K562 (cell line): ENCODE measurements around the gene KCNJ8. TPM values are rescaled to one million over a fixed set of nuclear protein-coding genes. Genes with fewer than 3 reads are reported as not detected.

Source experiments
- ATAC-seq: fragments of 200-7000 bp; cut with Tn5 transposase; 3 replicates; pipeline ENCODE4 v1.9.1; 2020; ENCODE audit warnings: moderate library complexity
- BruUV-seq: library from RNA; stranded (reverse); fragments of 400-500 nt; replicated peaks from 2 replicates; lab custom pipeline; 2021; lab: Mats Ljungman, UMichigan
- CTCF ChIA-PET: fragments of 300-600 bp; formaldehyde crosslinking; extraction: SDS; loops from one replicate; lab custom pipeline; 2021; ENCODE audit warnings: low intra/inter-chr PET ratio; lab: Yijun Ruan, JAX
- POLR2A ChIA-PET: fragments of 300-600, 350-650 bp; sonication (Branson Sonifier 250); formaldehyde crosslinking; extraction: SDS; loops from one replicate; lab custom pipeline; 2021; ENCODE audit warnings: antibody characterized with exemption, inconsistent platforms; lab: Yijun Ruan, JAX
- DNase-seq, 4 experiments: peaks; one replicate each; pipeline versions ENCODE4 v3.0.0 to v3.0.0-alpha.2; 2011 to 2018; ENCODE audit warnings: low spot score in 3 of 4, mixed read lengths in 3 of 4; ENCODE audit errors: extremely low read depth in 1 of 4
- FAIRE-seq: peaks from 2 replicates; lab custom pipeline; 2011; peaks lifted over from hg19 to GRCh38; lab: Jason Lieb, UNC
- H2AFZ ChIP-seq: 2 replicates; pipeline ENCODE4 v1.6.0; 2011; ENCODE audit warnings: low read depth, low read length, control low read depth, inconsistent platforms
- H3K27ac ChIP-seq: fragments of 200-600 bp; 3 replicates; pipeline ENCODE4 v1.8.0; 2011; ENCODE audit warnings: low read depth, mild to moderate bottlenecking, control low read depth, inconsistent platforms, low read length, moderate library complexity, mixed read lengths; ENCODE audit errors: extremely low read depth
- H3K27me3 ChIP-seq, 2 experiments: fragments of 300-600 bp in 1 of 2; 2 replicates in 1 of 2; 3 replicates in 1 of 2; pipeline versions ENCODE4 v1.6.0 to v1.8.0; 2011; ENCODE audit warnings: inconsistent platforms in 2 of 2, low read length in 2 of 2, mild to moderate bottlenecking in 1 of 2, mixed read lengths in 1 of 2, moderate library complexity in 1 of 2; ENCODE audit not compliant: control insufficient read depth in 2 of 2, insufficient read depth in 2 of 2
- H3K36me3 ChIP-seq: fragments of 300-600 bp; 3 replicates; pipeline ENCODE4 v1.8.0; 2011; ENCODE audit warnings: mild to moderate bottlenecking, low read length, inconsistent platforms; ENCODE audit not compliant: control insufficient read depth, insufficient read depth
- H3K4me1 ChIP-seq, 2 experiments: fragments of 200-600 bp in 1 of 2; replicated peaks in 1 of 2; 2 replicates in 1 of 2; 3 replicates in 1 of 2; pipeline versions ENCODE4 v1.5.1 to v1.8.0; 2011; ENCODE audit warnings: inconsistent platforms in 2 of 2, low read length in 2 of 2, mild to moderate bottlenecking in 1 of 2, mixed read lengths in 1 of 2, moderate library complexity in 1 of 2; ENCODE audit not compliant: control insufficient read depth in 2 of 2, insufficient read depth in 2 of 2
- H3K4me2 ChIP-seq: 2 replicates; pipeline ENCODE4 v1.6.1; 2011; ENCODE audit warnings: low read length, control low read depth, inconsistent platforms, mixed read lengths; ENCODE audit not compliant: insufficient read depth
- H3K4me3 ChIP-seq: fragments of 200-600 bp; sonication (generic), shearing (Covaris generic); 2 replicates; pipeline ENCODE4 v1.5.1; 2016; ENCODE audit warnings: control low read depth, inconsistent platforms
- H3K79me2 ChIP-seq: fragments of 200-600 bp; 3 replicates; pipeline ENCODE4 v1.8.0; 2011; ENCODE audit warnings: low read length, inconsistent platforms; ENCODE audit not compliant: control insufficient read depth, insufficient read depth
- H3K9ac ChIP-seq, 2 experiments: 2 replicates each; pipeline versions ENCODE4 v1.6.0 to v1.6.1; 2011; ENCODE audit warnings: low read depth in 2 of 2, low read length in 2 of 2, control low read depth in 1 of 2, inconsistent platforms in 1 of 2, mild to moderate bottlenecking in 1 of 2, mixed read lengths in 1 of 2; ENCODE audit not compliant: insufficient read depth in 1 of 2
- H3K9me1 ChIP-seq: one replicate; pipeline ENCODE4 v1.6.0; 2011; ENCODE audit warnings: inconsistent platforms, mild to moderate bottlenecking, low read length, moderate library complexity; ENCODE audit not compliant: control insufficient read depth, insufficient read depth
- H3K9me3 ChIP-seq: replicated peaks from 2 replicates; pipeline ENCODE4 v1.5.1; 2011; ENCODE audit warnings: low read depth, low read length, inconsistent platforms; ENCODE audit not compliant: control insufficient read depth, insufficient read depth
- H4K20me1 ChIP-seq: replicated peaks from 2 replicates; pipeline ENCODE4 v1.6.1; 2011; ENCODE audit warnings: low read length, inconsistent platforms, mixed read lengths; ENCODE audit not compliant: control insufficient read depth, insufficient read depth
- CTCFL ChIP-seq: IDR thresholded peaks from 2 replicates; pipeline ENCODE4 v1.6.1; 2011; ENCODE audit warnings: borderline replicate concordance, low read depth, mild to moderate bottlenecking, moderate library complexity, low read length; ENCODE audit not compliant: insufficient read depth, poor library complexity, severe bottlenecking
- E2F8 ChIP-seq: fragments of 450-650 bp; IDR thresholded peaks from 2 replicates; pipeline ENCODE4 v1.7.1; 2018; ENCODE audit warnings: mild to moderate bottlenecking, low read depth; ENCODE audit not compliant: partially characterized antibody
- FOXM1 ChIP-seq, 2 experiments: fragments of 450-650 bp in 1 of 2; sonication (generic) in 1 of 2; formaldehyde crosslinking in 1 of 2; IDR thresholded peaks; 2 replicates each; pipeline versions ENCODE4 v1.6.1 to v1.9.0; 2017 to 2022; ENCODE audit warnings: low read depth in 2 of 2, mild to moderate bottlenecking in 2 of 2, missing genetic modification reagents in 1 of 2, moderate library complexity in 1 of 2
- GTF2B ChIP-seq: IDR thresholded peaks from 2 replicates; pipeline ENCODE4 v1.6.1; 2011; ENCODE audit not compliant: insufficient read length; ENCODE audit errors: extremely low read depth
- MXD1 ChIP-seq: fragments of 250-450 bp; sonication (Bioruptor Pico); IDR thresholded peaks from 2 replicates; pipeline ENCODE4 v1.8.0; 2021; ENCODE audit warnings: borderline replicate concordance, mild to moderate bottlenecking, moderate library complexity; ENCODE audit not compliant: poor library complexity, severe bottlenecking
- NCOA6 ChIP-seq: fragments of 450-650 bp; IDR thresholded peaks from 2 replicates; pipeline ENCODE4 v1.6.1; 2017; ENCODE audit warnings: mild to moderate bottlenecking
- SPI1 ChIP-seq: IDR thresholded peaks from 2 replicates; pipeline ENCODE4 v1.6.1; 2011; ENCODE audit warnings: low read depth, low read length, control low read depth, borderline replicate concordance
- STAG1 ChIP-seq: sonication (generic); formaldehyde crosslinking; IDR thresholded peaks from 2 replicates; pipeline ENCODE4 v1.5.0; 2020; ENCODE audit warnings: missing genetic modification reagents, borderline replicate concordance
- ZNF165 ChIP-seq: fragments of 250-450 bp; sonication (Bioruptor Pico); IDR thresholded peaks from 2 replicates; pipeline ENCODE4 v1.4.0; 2020; ENCODE audit warnings: borderline replicate concordance
- ZNF263 ChIP-seq: sonication (generic); formaldehyde crosslinking; IDR thresholded peaks from 2 replicates; pipeline ENCODE4 v1.8.0; 2022; ENCODE audit warnings: mild to moderate bottlenecking, missing genetic modification reagents, borderline replicate concordance
- WGBS: fragments of 100-300 bp; shearing (Covaris generic); methylation state at CpG from one replicate; pipeline ENCODE4 v1.1.6; 2016; ENCODE audit warnings: low coverage, mixed read lengths; ENCODE audit not compliant: insufficient coverage; ENCODE audit errors: missing lambda C conversion rate; 5-methylcytosine and 5-hydroxymethylcytosine counted together
- in situ Hi-C: fragments of 300-500 bp; cut with MboI; formaldehyde crosslinking; loops from 4 replicates; pipeline ENCODE4 v1.15.0; 2018; ENCODE audit warnings: inconsistent platforms, mixed read lengths
- intact Hi-C: fragments of 100-400 bp; cut with micrococcal nuclease; formaldehyde crosslinking; loops from 2 replicates; pipeline ENCODE4 v1.14.2; 2022
- polyA plus RNA-seq, 8 experiments: library from polyadenylated mRNA; depleted of rRNA in 4 of 8; stranded (reverse) in 5 of 8; unstranded in 3 of 8; fragments of >200 nt; fragmentation: Nextera tagmentation in 2 of 8; fragmentation: Illumina TruSeq in 1 of 8; extraction: Ambion mirVana in 2 of 8; extraction: Trizol in 1 of 8; gene quantifications; 2 replicates each; pipeline versions ENCODE4 v1.2.1 to v1.2.3, GENCODE V29; 2011 to 2014; ENCODE audit warnings: inconsistent platforms in 1 of 8, missing spikeins in 1 of 8
- total RNA-seq, 7 experiments: library from RNA; depleted of rRNA in 6 of 7; stranded (reverse); fragments of >200 nt in 6 of 7; fragmentation: Illumina TruSeq in 2 of 7; extraction: Trizol in 2 of 7; gene quantifications; 2 replicates each; pipeline versions ENCODE4 v1.2.1 to v1.2.3, GENCODE V29; 2011 to 2021; ENCODE audit warnings: low replicate concordance in 1 of 7

The KCNJ8 gene
- total and polyA plus RNA-seq, 9 of the 15 experiments (the other 6 are each of a cell fraction or from before 2014, with no cell fraction given): 0.28 to 3.6 (median 1.1) TPM

- no peak for FAIRE-seq
- CTCF ChIA-PET: no interaction called here
These were observed 49.1 kb upstream of the KCNJ8 start for GRCh38 chr12:21823581-21823980.

GRCh38 chr12:21819678-21820077 lies 45.2 kb upstream of the KCNJ8 start:
- no peaks in the 10 kb centered on the region for H3K27me3 ChIP-seq
- H3K27ac ChIP-seq: no peak overlapping the region
- no peaks in the 10 kb centered on the region for H4K20me1 ChIP-seq
- no peak overlapping the region for H3K9ac ChIP-seq
- in situ Hi-C loops (no loop called here), intact Hi-C loops (no loop called here)
- ChIA-PET CTCF (no interaction called here), POLR2A (no interaction called here)
- no peaks in the 10 kb centered on the region for H3K4me1 ChIP-seq
- H2AFZ ChIP-seq: no peak overlapping the region
- DNase-seq: no peak
- H3K4me2 ChIP-seq: no peak overlapping the region
- no peak for FAIRE-seq
- H3K36me3 ChIP-seq: no peaks in the 10 kb centered on the region
- no peak for ATAC-seq
- no peaks in the 10 kb centered on the region for H3K79me2 ChIP-seq
- no TSS peak for BruUV-seq
- no peaks in the 10 kb centered on the region for H3K9me1 ChIP-seq
- no peak overlapping the region for H3K4me3 ChIP-seq
- H3K9me3 ChIP-seq: no peaks in the 10 kb centered on the region
- no peak for TF ChIP-seq NCOA6
- no peak for TF ChIP-seq STAG1 (CRISPR knock-in tag)
- TF ChIP-seq CTCFL: no peak
- no peak for TF ChIP-seq ZNF263
- TF ChIP-seq ZNF165 (CRISPR knock-in tag): no peak
- no peak for TF ChIP-seq GTF2B
- no peak for TF ChIP-seq E2F8

More at GRCh38 chr12:21823581-21823980, 49.1 kb upstream of the KCNJ8 start:
- ATAC-seq (no peak), DNase-seq (no peak)
- H3K4me3 ChIP-seq: no peak overlapping the region
- no peaks in the 10 kb centered on the region for H3K9me3 ChIP-seq
- WGBS: 13% methylated on average over 8 of the region's 8 CpGs
- H3K36me3 ChIP-seq: no peaks in the 10 kb centered on the region
- no peaks in the 10 kb centered on the region for H4K20me1 ChIP-seq
- H3K9ac ChIP-seq: no peak overlapping the region
- POLR2A ChIA-PET: no interaction called here
- intact Hi-C loops: no loop called here
- no TSS peak for BruUV-seq
- H3K4me1 ChIP-seq: no peaks in the 10 kb centered on the region
- TF ChIP-seq SPI1 (no peak), MXD1 (no peak), FOXM1 (IDR thresholded peaks at IDR 0.05; ENCODE audit: low read depth) (no peak), FOXM1 (CRISPR knock-in tag; IDR thresholded peaks at IDR 0.05; ENCODE audit: low read depth) (no peak)
- TF ChIP-seq, all 486 proteins: peak for 0
- no peaks in the 10 kb centered on the region for H3K27me3 ChIP-seq
- no peak overlapping the region for H3K4me2 ChIP-seq
- H2AFZ ChIP-seq: no peak overlapping the region
- no peaks in the 10 kb centered on the region for H3K9me1 ChIP-seq
- in situ Hi-C loops: no loop called here
- no peaks in the 10 kb centered on the region for H3K79me2 ChIP-seq
- H3K27ac ChIP-seq: no peak overlapping the region
